ENCODE measurements around the gene THSD7A.

GRCh38 chr7:11746591-11746990 is 85.4 kb downstream of the THSD7A start:
- TF ChIP-seq CTCF (IDR thresholded peaks at IDR 0.05) (no peak), EZH2 (IDR thresholded peaks at IDR 0.05) (no peak)

All from neural progenitor cell (in vitro differentiated cells).